Mucosa of stomach (tissue), 1 donor: ENCODE data around the gene TBC1D14.
"Not testable (repeated sequence)": the region's sequence is repeated elsewhere in the genome, so short reads cannot be mapped to it uniquely, and the experiment has no call there.

Experiments
- H3K27me3 ChIP-seq: one replicate; pipeline ENCODE4 v1.7.0; 2013; ENCODE audit warnings: mild to moderate bottlenecking, low read length; ENCODE audit not compliant: control insufficient read depth, insufficient read depth
- H3K36me3 ChIP-seq: one replicate; pipeline ENCODE4 v1.7.0; 2013; ENCODE audit warnings: low read length; ENCODE audit not compliant: control insufficient read depth, insufficient read depth
- H3K4me1 ChIP-seq: one replicate; pipeline ENCODE4 v1.7.0; 2013; ENCODE audit warnings: mild to moderate bottlenecking, low read length; ENCODE audit not compliant: control insufficient read depth, insufficient read depth
- H3K4me3 ChIP-seq: one replicate; pipeline ENCODE4 v1.7.0; 2013; ENCODE audit warnings: low read length
- H3K9ac ChIP-seq: one replicate; pipeline ENCODE4 v1.7.0; 2013; ENCODE audit warnings: mild to moderate bottlenecking, low read length, moderate library complexity
- H3K9me3 ChIP-seq: one replicate; pipeline ENCODE4 v1.7.0; 2013; ENCODE audit warnings: mild to moderate bottlenecking, low read length, moderate library complexity; ENCODE audit not compliant: control insufficient read depth
- donor health status: Pancreatic carcinoma.

The TBC1D14 gene

DNA sequence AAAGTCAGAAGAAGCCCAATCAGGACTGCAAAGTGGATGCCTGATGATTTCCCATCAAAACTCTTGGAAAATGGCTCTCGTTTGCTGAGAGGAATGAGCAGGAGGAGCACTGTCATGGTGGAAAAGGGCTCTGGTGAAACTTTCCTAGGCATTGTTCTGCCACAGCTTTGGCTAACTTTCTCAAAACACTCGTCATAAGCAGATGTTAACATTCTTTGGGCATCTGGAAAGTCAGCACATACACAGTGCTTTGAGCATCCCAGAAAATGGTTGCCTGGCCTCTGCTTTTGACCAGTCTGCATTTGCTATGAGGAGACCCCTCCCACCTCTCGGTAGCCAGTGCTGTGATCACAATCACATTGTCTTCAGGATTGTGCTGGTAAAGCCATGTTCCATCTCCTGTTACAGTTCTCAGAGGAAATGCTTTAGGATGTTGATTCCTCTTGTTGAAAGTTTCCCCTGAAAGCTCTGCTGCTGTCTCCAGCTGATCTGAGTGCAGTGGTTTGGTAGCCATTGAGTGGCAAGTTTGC lies 25.2 kb upstream of the TBC1D14 start:
- H3K4me3 ChIP-seq, result no peak overlapping the region
- H3K9ac ChIP-seq, result no peak overlapping the region
- H3K4me1 ChIP-seq, result no peaks in the 10 kb centered on the region
- H3K9me3 ChIP-seq, result no peaks in the 10 kb centered on the region
- H3K36me3 ChIP-seq, result no peaks in the 10 kb centered on the region
- H3K27me3 ChIP-seq, result no peaks in the 10 kb centered on the region

DNA sequence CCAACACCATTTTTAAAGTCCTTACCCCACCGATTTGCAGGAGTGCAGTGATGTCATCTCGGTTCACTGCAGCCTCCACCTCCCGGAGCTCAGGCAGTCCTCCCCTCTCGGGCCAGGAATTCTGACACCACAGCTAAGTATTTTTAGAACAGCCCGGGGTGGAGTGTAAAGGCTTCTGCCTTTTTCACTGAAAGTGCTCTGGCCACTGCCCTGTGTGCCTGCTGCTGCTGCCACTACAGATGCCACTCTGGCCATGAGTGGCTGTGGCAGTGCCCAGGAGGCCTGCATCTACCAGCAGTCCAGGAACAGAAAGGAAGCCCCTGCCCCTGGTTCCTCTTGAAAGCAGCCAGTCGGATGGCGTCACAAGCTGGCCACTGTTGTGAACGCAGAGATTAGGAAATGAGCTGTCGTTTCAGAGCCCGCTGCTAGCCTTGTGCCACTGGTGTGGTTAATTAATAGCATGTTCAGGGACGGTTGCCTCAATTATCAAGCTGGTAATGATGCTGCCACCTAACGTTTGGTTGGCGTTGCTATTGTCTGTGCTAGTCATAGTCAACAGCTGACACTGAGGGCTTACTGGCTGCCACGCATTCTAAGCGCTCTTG lies 23.6 kb upstream of the TBC1D14 start:
- H3K27me3 ChIP-seq, result no peaks in the 10 kb centered on the region
- H3K4me3 ChIP-seq, result no peak overlapping the region
- H3K36me3 ChIP-seq, result no peaks in the 10 kb centered on the region
- no peak overlapping the region for H3K9ac ChIP-seq
- no peaks in the 10 kb centered on the region for H3K4me1 ChIP-seq
- H3K9me3 ChIP-seq, result no peaks in the 10 kb centered on the region

DNA sequence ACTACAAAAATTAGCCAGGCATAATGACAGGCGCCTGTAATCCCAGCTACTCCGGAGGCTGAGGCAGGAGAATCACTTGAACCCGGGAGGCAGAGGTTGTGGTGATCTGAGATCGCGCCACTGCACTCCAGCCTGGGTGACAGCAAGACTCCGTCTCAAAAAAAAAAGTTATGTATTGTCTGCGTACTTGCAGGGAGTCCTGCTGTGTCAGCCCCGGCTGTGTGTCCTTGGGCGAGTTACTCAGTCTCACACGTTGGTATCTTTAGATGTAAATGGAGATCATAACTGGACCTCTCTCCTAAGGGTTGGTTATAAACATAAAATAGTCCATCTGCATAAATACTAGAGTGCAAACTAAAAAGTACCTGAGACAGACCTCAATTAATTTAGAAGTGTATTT lies 22.7 kb upstream of the TBC1D14 start:
- H3K27me3 ChIP-seq, result no peaks in the 10 kb centered on the region
- no peaks in the 10 kb centered on the region for H3K36me3 ChIP-seq
- H3K4me3 ChIP-seq, result no peak overlapping the region
- peaks cover 3% of the 10 kb centered on the region for H3K4me1 ChIP-seq
- no peak overlapping the region for H3K9ac ChIP-seq
- H3K9me3 ChIP-seq, result no peaks in the 10 kb centered on the region

DNA sequence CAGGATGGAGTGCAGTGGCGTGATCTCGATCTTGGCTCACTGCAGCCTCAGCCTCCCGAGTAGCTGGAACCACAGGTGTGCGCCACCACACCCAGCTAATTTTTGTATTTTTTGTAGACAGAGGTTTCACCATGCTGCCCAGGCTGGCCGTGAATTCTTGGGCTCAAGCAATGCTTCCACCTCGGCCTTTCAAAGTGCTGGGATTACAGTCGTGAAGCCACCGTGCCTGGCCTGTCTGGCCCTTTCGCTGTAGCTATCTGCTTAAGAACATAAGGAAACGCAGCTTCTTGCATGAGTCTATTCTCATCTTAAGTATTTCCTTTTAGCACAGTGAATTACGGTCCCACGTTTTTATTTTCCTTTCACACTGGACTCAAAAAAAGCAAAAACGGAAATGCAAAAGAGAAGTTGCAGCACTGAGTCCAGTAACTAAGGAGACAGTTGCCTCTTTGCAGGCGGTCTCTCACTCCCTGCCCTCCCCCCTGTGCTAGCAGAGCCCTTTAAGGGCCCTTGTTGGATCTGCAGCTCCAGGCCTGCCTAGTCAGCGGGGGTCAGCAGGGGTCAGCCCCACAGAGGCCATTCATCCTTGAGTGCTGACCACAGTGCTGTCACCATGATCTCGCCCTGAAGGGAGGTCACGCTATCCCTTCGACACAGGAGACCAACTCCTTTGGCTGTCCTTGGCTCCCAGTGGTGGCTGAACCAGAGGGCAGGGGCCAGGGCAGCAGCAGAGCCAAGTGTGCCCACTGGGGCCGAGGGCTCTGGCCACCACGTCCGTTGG lies 21.8 kb upstream of the TBC1D14 start:
- Histone ChIP-seq H3K9me3 (no peaks in the 10 kb centered on the region), H3K9ac (no peak overlapping the region), H3K27me3 (no peaks in the 10 kb centered on the region), H3K4me3 (no peak overlapping the region), H3K36me3 (no peaks in the 10 kb centered on the region), H3K4me1 (peaks cover 12% of the 10 kb centered on the region)

DNA sequence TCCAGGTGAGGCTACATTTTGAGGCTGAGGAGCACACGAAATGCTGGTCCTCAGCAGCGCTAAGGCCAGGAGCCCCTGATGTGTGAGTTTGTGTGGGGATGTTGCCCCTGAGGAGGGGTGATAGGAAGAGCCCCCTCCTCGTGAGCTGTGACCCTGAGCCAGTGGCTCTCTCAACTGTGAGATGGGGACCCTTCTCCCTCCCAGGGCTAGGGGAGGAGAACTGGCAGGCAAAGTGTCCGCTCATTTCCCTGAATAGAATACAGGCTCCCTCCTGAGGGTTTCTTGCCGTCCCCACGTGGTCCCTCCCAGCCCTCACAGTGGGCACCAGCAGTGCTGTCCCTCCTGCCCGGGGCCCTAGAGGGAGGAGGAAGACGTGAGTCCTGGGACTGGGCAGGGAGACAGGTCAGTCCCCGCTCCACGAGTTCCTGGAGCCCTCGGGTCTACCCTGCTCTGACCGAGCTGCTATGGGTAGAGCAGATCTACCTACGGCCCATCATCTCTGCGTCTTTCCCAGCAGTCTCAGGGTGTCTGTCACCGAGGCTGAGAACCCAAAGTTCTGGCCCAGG lies 21.0 kb upstream of the TBC1D14 start:
- no peaks in the 10 kb centered on the region for H3K27me3 ChIP-seq
- peaks cover 17% of the 10 kb centered on the region for H3K4me1 ChIP-seq
- no peaks in the 10 kb centered on the region for H3K9me3 ChIP-seq
- no peaks in the 10 kb centered on the region for H3K36me3 ChIP-seq
- H3K9ac ChIP-seq, result no peak overlapping the region
- no peak overlapping the region for H3K4me3 ChIP-seq

DNA sequence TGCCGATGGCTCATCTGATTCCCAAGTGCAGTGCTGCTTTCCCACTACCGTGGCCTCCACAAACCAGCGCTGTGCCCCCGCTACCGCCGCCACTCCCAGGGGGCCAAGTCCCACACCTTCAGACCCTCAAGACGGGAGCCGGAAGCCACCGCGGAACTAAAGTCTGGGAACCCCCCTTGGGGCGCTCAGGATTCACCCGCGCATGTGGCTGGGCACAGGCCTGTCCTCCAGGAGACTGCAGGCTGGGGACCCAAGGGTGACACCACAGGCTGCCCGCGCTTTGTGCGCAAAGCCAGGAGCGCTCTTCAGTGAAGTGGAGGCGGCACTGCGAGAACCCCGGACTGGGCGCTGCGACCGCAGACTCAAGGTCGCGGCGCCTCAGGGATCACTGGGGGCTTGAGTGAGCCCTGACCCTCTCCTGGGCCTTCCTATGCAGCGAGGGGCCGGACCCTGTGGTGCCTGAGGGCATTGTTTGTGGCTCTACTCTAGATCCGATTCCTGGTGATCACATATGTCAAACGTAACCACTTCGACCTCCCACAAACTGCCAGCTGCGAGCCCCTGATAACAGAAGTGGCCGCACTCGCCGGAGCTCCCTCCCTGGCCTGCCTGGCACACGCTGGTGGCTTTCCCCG lies 20.4 kb upstream of the TBC1D14 start:
- Histone ChIP-seq H3K27me3 (no peaks in the 10 kb centered on the region), H3K9me3 (no peaks in the 10 kb centered on the region), H3K4me3 (no peak overlapping the region), H3K9ac (no peak overlapping the region), H3K4me1 (peaks cover 23% of the 10 kb centered on the region), H3K36me3 (no peaks in the 10 kb centered on the region)

DNA sequence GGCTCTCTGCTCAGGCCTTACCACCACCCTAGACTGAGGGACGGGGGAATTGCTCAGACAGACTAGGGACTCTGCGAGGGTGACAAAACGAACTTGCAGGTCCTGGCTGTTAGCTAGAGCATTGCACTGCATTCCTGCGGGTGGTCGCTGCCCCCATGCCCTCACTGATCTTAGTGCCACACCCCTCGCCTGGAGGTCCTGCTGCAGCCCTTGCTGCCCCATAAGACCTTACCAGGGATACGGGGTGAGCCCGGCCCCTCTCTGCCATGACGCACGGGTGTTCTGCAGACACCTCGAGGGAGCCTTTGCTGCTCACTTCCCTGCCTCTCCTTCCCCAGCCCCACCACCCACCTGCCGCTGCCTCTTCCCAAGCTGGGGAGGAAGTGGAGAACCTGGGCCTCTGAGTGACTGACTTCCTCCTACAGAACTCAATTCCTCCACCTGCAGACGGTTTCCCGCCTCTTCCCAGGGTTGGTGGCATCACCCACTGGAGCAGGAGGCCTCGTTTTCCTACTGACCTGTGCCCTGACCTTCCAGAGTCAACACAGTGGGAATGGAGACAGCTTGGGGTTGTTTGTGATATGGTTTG lies 19.8 kb upstream of the TBC1D14 start:
- no peaks in the 10 kb centered on the region for H3K36me3 ChIP-seq
- H3K9me3 ChIP-seq, result no peaks in the 10 kb centered on the region
- H3K27me3 ChIP-seq, result no peaks in the 10 kb centered on the region
- peaks cover 23% of the 10 kb centered on the region for H3K4me1 ChIP-seq
- no peak overlapping the region for H3K4me3 ChIP-seq
- no peak overlapping the region for H3K9ac ChIP-seq

DNA sequence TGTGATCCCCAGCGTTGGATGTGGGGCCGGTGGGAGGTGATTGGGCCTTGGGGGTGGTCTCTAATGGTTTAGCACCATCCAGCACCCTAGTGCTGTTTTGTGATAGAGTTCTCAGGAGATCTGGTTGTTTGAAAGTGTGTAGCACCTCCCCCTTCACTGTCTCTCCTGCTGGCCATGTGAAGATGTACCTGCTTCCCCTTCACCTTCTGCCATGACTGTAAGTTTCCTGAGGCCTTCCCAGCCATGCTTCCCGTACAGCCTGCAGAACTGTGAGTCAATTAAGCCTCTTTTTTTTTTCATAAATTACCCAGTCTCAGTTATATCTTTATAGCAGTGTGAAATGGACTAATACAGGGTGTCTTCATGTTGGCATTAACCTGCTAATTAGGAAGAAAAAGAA lies 19.3 kb upstream of the TBC1D14 start:
- H3K4me1 ChIP-seq, result peaks cover 23% of the 10 kb centered on the region
- no peaks in the 10 kb centered on the region for H3K9me3 ChIP-seq
- H3K4me3 ChIP-seq, result no peak overlapping the region
- no peaks in the 10 kb centered on the region for H3K36me3 ChIP-seq
- H3K9ac ChIP-seq, result no peak overlapping the region
- no peaks in the 10 kb centered on the region for H3K27me3 ChIP-seq

DNA sequence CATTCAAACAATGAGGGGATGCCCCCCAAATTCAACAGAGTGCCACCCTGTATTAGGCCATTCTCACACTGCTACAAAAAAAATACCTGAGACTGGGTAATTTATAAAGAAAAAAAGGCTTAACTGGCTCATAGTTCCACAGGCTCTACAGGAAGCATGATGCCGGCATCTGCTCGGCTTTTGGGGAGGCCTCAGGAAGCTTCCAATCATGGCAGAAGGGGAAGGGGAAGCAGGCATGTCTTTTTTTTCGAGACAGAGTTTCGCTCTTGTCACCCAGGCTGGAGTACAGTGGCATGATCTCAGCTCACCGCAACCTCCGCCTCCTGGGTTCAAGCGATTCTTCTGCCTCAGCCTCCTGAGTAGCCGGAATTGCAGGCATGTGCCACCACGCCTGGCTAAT lies 18.7 kb upstream of the TBC1D14 start:
- H3K4me1 ChIP-seq, result peaks cover 23% of the 10 kb centered on the region
- not testable (repeated sequence) for H3K4me3 ChIP-seq, H3K27me3 ChIP-seq, H3K36me3 ChIP-seq, H3K9me3 ChIP-seq, H3K9ac ChIP-seq

DNA sequence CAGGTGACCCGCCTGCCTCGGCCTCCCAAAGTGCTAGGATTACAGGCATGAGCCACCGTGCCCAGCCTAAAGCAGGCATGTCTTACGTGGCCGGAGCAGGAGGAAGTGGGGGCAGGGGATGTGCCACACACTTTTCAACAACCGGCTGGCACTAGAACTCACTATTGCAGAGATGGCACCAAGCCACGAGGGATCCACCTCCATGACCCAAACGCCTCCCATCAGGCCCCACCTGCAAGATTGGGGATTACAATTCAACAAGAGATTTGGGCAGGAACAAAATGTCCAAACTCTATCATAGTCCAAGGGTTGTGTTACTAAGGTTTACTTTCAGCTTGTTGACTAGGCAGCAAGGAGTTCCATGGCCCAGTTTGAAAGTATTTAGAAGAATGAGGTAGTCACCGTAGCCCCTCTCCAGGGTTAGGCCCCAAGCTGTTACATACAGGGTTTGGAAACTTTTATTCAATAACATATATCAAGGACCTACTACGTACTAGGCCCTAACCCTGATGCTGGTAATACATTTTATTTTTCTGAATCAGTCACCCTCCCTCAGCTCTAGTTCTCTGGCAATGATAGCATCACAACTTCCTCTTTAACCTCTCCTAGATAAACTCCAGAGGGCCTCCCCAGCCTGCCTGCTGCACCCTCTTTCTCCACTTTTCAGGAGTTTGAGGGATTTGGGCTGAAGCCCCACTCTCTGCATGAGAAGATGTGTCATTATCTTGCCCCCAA lies 18.0 kb upstream of the TBC1D14 start:
- H3K27me3 ChIP-seq, result no peaks in the 10 kb centered on the region
- no peak overlapping the region for H3K9ac ChIP-seq
- H3K4me3 ChIP-seq, result peak overlapping the region; percentile 36
- H3K36me3 ChIP-seq, result no peaks in the 10 kb centered on the region
- peaks cover 23% of the 10 kb centered on the region for H3K4me1 ChIP-seq
- no peaks in the 10 kb centered on the region for H3K9me3 ChIP-seq

DNA sequence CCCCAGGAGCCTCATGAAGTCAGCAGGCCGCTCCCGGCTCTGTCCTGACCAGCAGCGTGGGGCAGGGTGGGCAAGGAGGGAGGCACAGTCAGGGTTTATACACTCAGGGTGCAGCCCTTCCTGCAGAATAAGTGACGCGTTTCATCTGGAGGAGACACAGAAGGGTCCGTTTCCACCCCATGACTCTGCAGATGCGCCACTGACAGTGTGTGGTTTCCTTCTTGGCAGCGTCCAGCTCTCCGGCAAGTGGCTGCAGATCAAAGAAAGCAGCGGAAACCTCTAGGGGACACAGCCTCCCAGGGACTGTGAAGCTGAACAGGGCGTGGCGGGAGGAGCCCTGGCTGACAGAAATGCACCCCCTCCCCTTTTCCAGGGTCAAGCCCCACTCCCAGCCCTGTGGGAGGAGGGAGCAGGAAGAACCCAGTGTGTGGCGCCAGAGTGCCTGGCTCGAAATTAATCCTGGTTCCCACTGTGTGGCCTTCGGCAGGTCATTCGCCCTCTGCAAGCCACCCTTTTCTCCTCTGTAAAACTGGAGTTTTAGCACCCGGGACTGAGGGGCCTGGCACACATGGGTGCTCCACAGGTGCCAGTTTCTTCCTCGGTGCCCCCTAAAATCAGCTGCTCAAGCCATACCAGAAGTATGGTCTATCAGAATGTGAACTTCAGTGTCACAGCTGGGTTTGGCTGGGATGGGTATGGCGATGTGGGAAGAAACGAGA lies 17.3 kb upstream of the TBC1D14 start:
- Histone ChIP-seq H3K27me3 (no peaks in the 10 kb centered on the region), H3K4me1 (peaks cover 23% of the 10 kb centered on the region), H3K9me3 (no peaks in the 10 kb centered on the region), H3K4me3 (peak overlapping the region; percentile 36), H3K36me3 (no peaks in the 10 kb centered on the region), H3K9ac (no peak overlapping the region)
